ENCODE results near the gene LY9.

The LY9 gene

DNA sequence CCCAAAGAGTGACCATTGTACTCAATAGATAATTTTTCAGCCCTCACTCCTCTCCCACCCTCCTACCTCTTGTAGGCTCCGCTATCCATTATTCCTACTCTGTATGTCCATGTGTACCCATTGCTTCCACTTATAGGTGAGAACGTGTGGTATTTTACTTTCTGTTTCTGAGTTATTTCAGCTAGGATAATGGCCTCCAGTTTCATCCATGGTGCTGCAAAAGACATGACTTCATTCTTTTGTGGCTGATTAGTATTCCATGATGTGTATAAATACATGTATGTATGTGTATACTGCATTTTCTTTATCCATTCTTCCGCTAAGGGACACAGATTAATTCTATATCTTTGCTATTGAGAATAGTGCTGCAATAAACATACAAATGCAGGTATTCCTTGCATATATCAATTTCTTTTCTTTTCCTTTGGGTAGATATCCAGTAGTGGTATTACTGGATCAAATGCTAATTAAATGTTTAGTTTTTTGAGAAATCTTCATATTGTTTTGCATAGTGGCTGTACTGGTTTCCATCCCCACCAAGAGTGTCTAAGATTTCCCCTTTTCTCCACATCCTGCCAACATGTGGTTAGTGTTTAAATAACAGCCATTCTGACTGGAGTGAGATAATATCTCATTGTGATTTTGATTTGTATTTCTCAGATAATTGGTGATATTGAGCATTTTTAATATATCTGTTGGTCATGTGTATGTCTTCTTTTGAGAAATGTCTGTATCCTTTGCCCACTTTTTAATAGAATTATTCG, 4.9 kb downstream of the LY9 start:
- H3K27me3 ChIP-seq: no peaks in the 10 kb centered on the region; the same call in 1 of the 2 replicates
- no peaks in the 10 kb centered on the region for H3K4me1 ChIP-seq
- H3K9me3 ChIP-seq: no peaks in the 10 kb centered on the region
- TF ChIP-seq, protein P1, sequence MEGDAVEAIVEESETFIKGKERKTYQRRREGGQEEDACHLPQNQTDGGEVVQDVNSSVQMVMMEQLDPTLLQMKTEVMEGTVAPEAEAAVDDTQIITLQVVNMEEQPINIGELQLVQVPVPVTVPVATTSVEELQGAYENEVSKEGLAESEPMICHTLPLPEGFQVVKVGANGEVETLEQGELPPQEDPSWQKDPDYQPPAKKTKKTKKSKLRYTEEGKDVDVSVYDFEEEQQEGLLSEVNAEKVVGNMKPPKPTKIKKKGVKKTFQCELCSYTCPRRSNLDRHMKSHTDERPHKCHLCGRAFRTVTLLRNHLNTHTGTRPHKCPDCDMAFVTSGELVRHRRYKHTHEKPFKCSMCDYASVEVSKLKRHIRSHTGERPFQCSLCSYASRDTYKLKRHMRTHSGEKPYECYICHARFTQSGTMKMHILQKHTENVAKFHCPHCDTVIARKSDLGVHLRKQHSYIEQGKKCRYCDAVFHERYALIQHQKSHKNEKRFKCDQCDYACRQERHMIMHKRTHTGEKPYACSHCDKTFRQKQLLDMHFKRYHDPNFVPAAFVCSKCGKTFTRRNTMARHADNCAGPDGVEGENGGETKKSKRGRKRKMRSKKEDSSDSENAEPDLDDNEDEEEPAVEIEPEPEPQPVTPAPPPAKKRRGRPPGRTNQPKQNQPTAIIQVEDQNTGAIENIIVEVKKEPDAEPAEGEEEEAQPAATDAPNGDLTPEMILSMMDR (IDR thresholded peaks at IDR 0.05; ENCODE audit: low read depth, low read length): no peak
- H3K36me3 ChIP-seq: no peaks in the 10 kb centered on the region
- no peak for DNase-seq
- H3K4me3 ChIP-seq (ENCODE audit: low read depth, low read length): no peak overlapping the region

DNA sequence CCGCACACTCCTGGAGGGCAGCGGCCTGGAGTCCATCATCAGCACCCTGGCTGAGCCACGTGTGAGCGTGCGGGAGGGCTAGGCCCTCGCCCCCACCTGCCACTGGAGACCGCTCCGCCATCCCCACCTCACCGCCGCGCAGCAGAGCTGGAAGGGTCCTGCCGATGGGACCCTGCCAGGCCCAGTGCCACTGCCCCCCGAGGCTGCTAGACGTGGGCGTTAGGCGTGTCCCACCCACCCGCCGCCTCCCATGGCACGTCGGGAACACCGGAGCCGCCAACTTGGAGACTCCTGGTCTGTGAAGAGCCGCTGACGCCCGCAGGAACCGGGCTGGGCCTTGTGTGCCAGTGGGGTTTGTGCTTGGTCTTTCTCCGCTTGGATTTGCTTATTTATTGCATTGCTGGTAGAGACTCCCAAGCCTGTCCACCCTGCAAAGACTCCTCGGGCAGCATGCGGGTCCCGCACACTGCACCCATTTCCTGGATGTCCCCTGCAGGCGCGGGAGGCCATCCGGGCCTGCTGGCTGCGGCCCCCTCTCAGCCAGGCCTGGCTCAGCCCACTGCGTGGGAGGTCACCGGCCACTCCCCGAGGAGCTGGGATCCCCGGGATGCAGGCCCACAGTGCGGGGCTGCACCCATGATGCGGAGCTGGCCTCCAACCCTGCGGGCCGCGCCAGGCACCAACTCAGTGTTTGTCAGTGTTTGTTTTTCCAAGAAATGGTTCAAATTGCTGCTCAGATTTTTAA, 6.0 kb downstream of the LY9 start:
- Histone ChIP-seq H3K4me3 (ENCODE audit: low read depth, low read length) (no peak overlapping the region), H3K36me3 (no peaks in the 10 kb centered on the region), H3K4me1 (no peaks in the 10 kb centered on the region), H3K27me3 (no peaks in the 10 kb centered on the region), H3K9me3 (no peaks in the 10 kb centered on the region; the same call in 1 of the 2 replicates)
- DNase-seq: no peak
- TF ChIP-seq, protein P1 (IDR thresholded peaks at IDR 0.05; ENCODE audit: low read depth, low read length): no peak

DNA sequence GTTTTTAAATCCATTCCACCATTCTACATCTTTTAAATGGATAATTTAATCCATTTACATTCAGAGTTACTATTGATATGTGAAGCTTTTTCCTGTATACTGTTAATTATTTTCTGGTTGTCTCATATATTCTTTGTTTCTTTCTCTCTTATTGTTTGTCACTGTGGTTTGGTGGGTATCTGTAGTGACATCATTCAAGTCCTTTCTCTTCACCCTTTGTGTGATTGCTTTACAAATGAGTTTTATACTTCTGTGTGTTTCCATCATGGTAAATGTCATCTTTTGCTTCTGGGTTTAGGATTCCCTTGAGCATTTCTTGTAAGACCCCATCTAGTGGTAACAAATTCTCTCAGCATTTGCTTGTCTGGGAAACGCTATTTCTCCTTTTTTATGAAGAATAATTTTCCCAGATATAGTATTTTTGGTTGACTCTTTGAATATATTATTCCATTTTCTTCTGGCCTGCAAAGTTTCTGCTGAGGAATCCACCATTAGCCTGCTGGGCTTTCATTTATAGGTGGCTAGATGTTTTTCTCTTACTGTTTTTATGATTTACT, 10.2 kb downstream of the LY9 start:
- Histone ChIP-seq H3K4me1 (no peaks in the 10 kb centered on the region), H3K36me3 (no peaks in the 10 kb centered on the region), H3K4me3 (ENCODE audit: low read depth, low read length) (no peak overlapping the region), H3K27me3 (no peaks in the 10 kb centered on the region), H3K9me3 (peaks cover 2% of the 10 kb centered on the region; the same call in 1 of the 2 replicates)
- no peak for DNase-seq
- TF ChIP-seq, protein P1 (IDR thresholded peaks at IDR 0.05; ENCODE audit: low read depth, low read length): no peak

DNA sequence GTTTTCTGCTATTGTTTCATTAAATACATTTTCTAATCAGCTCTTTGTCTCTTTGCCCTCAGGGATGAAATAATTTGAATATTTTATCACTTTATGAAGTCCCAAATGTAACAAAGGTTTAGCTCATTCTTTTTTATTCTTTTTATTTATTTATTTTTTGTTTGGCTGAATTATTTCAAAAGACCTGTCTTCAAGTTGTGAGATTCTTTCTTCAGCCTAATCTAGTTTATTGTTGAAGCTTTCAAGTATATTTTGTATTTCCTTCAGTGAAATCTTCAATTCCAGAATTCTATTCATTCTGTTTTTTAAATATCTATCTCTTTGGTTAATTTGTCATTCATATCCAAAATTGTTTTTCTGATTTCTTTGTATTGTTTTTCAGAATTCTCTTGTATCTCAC, 10.8 kb downstream of the LY9 start:
- Histone ChIP-seq H3K9me3 (peaks cover 2% of the 10 kb centered on the region; the same call in 1 of the 2 replicates), H3K27me3 (no peaks in the 10 kb centered on the region), H3K4me1 (no peaks in the 10 kb centered on the region), H3K4me3 (ENCODE audit: low read depth, low read length) (no peak overlapping the region), H3K36me3 (no peaks in the 10 kb centered on the region)
- DNase-seq: no peak
- TF ChIP-seq, protein P1 (IDR thresholded peaks at IDR 0.05; ENCODE audit: low read depth, low read length): no peak

DNA sequence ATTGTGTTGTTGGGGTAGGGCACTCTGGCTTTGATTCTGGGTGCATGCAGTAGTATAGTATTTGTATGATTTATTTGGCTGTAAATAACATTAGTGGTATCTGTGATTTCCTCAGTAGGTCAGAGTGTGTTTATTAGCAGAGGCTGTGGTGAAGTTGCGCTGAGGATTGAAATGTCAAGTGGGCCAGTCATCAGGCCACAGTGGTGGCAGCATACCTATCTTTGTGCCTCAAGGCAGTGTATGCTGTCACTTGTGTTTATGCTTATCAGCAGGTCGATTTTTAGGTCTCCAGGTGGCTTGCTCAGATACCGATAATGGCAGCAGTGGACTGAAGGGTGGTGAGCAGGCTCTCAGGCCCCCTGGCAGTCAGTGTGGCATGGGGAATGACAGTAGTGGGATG, 11.3 kb downstream of the LY9 start:
- DNase-seq: no peak

More for the DNA sequence above, 11.3 kb downstream of the LY9 start:
- no peaks in the 10 kb centered on the region; the same call in 1 of the 2 replicates for H3K27me3 ChIP-seq
- H3K36me3 ChIP-seq: no peaks in the 10 kb centered on the region
- no peak overlapping the region for H3K4me3 ChIP-seq (ENCODE audit: low read depth, low read length)
- no peaks in the 10 kb centered on the region for H3K4me1 ChIP-seq
- H3K9me3 ChIP-seq: peaks cover 2% of the 10 kb centered on the region; the same call in 1 of the 2 replicates
- TF ChIP-seq, protein P1 (IDR thresholded peaks at IDR 0.05; ENCODE audit: low read depth, low read length): no peak
